ENCODE measurements around the gene GNA14.

DNA sequence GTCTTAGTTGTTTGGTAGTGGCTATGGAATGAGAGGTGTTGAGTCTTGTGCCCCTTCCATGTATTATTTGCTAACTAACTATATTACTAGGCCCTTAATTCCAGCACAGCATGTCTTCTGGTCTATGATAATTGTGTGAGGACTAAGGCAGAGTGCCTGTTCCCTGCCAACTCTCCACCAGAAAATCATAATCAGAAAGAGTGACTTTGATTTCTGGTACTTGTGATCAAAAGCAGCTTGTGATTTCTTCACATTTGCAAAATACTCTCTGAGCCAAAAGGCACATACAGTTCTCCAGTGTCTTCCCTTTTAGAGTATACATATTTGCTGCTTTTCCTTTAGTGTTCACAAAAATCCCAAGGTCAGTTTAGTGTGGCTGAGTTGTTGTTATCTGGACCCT is 229.9 kb downstream of the GNA14 start:
- no peak for TF ChIP-seq ZNF274 (IDR thresholded peaks at IDR 0.05; ENCODE audit: low read depth, low read length)
- TF ChIP-seq SUZ12 (IDR thresholded peaks at IDR 0.05; ENCODE audit: extremely low read depth, insufficient read depth, insufficient read length): no peak
- no peak for TF ChIP-seq YY1 (IDR thresholded peaks at IDR 0.05; ENCODE audit: insufficient read depth, insufficient read length)
